NB4 (cell line): ENCODE measurements around the gene CHPF2.

ENCODE experiments used
- MYC ChIP-seq: IDR thresholded peaks from 2 replicates; pipeline ENCODE4 v1.6.1; 2011; ENCODE audit warnings: low read depth, low read length
- POLR2A ChIP-seq: IDR thresholded peaks from 2 replicates; pipeline ENCODE4 v1.6.1; 2011; ENCODE audit warnings: mild to moderate bottlenecking; ENCODE audit not compliant: insufficient read length; ENCODE audit errors: extremely low read depth
- TF ChIP-seq, protein P1 (sequence below): IDR thresholded peaks from one replicate; pipeline ENCODE4 v1.5.1; 2012; ENCODE audit warnings: low read depth, low read length
- TF ChIP-seq, protein P2 (sequence below): IDR thresholded peaks from 2 replicates; pipeline ENCODE4 v1.6.1; 2011; ENCODE audit warnings: low read depth, low read length

DNA sequence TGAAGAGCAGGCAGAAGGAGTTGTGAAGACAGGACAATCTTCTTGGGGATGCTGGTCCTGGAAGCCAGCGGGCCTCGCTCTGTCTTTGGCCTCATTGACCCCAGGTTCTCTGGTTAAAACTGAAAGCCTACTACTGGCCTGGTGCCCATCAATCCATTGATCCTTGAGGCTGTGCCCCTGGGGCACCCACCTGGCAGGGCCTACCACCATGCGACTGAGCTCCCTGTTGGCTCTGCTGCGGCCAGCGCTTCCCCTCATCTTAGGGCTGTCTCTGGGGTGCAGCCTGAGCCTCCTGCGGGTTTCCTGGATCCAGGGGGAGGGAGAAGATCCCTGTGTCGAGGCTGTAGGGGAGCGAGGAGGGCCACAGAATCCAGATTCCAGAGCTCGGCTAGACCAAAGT, 1.5 kb downstream of the CHPF2 start:
- TF ChIP-seq, protein P1, sequence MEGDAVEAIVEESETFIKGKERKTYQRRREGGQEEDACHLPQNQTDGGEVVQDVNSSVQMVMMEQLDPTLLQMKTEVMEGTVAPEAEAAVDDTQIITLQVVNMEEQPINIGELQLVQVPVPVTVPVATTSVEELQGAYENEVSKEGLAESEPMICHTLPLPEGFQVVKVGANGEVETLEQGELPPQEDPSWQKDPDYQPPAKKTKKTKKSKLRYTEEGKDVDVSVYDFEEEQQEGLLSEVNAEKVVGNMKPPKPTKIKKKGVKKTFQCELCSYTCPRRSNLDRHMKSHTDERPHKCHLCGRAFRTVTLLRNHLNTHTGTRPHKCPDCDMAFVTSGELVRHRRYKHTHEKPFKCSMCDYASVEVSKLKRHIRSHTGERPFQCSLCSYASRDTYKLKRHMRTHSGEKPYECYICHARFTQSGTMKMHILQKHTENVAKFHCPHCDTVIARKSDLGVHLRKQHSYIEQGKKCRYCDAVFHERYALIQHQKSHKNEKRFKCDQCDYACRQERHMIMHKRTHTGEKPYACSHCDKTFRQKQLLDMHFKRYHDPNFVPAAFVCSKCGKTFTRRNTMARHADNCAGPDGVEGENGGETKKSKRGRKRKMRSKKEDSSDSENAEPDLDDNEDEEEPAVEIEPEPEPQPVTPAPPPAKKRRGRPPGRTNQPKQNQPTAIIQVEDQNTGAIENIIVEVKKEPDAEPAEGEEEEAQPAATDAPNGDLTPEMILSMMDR, result no peak
- no peak for TF ChIP-seq POLR2A
- TF ChIP-seq, protein P2, sequence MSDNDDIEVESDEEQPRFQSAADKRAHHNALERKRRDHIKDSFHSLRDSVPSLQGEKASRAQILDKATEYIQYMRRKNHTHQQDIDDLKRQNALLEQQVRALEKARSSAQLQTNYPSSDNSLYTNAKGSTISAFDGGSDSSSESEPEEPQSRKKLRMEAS, result no peak
- no peak for TF ChIP-seq MYC
